Loucy (cell line): ENCODE results near the gene PAXX.

ENCODE experiments used
- H2AFZ ChIP-seq: fragments of 200-600 bp; sonication (generic); 2 replicates; pipeline ENCODE4 v1.6.0; 2016; ENCODE audit warnings: antibody characterized with exemption, mild to moderate bottlenecking, low read length, moderate library complexity
- H3F3A ChIP-seq: fragments of 200-600 bp; 2 replicates; pipeline ENCODE4 v1.6.0; 2016; ENCODE audit warnings: antibody characterized with exemption, low read depth, mild to moderate bottlenecking
- H3K27me3 ChIP-seq: fragments of 200-600 bp; sonication (generic); 2 replicates; pipeline ENCODE4 v1.6.1; 2014; ENCODE audit warnings: low read length, mild to moderate bottlenecking; ENCODE audit not compliant: insufficient read depth, poor library complexity, severe bottlenecking
- H3K36me3 ChIP-seq: fragments of 200-600 bp; sonication (generic); 2 replicates; pipeline ENCODE4 v1.6.1; 2016; ENCODE audit warnings: low read length; ENCODE audit not compliant: insufficient read depth
- H3K4me1 ChIP-seq: fragments of 200-600 bp; sonication (generic); 2 replicates; pipeline ENCODE4 v1.5.1; 2014; ENCODE audit warnings: low read length, mild to moderate bottlenecking; ENCODE audit not compliant: insufficient read depth, poor library complexity, severe bottlenecking
- H3K4me2 ChIP-seq: fragments of 200-600 bp; sonication (generic); 2 replicates; pipeline ENCODE4 v1.6.0; 2014; ENCODE audit warnings: antibody characterized with exemption, low read length, low read depth, mild to moderate bottlenecking; ENCODE audit not compliant: poor library complexity, severe bottlenecking
- H3K4me3 ChIP-seq: fragments of 200-600 bp; sonication (generic); 2 replicates; pipeline ENCODE4 v1.5.1; 2014; ENCODE audit warnings: low read length, mild to moderate bottlenecking, mixed read lengths; ENCODE audit not compliant: poor library complexity, severe bottlenecking
- H3K79me2 ChIP-seq: fragments of 200-600 bp; sonication (generic); 2 replicates; pipeline ENCODE4 v1.6.1; 2014; ENCODE audit warnings: low read length; ENCODE audit not compliant: insufficient read depth
- H3K9ac ChIP-seq: fragments of 200-600 bp; sonication (generic); 2 replicates; pipeline ENCODE4 v1.6.0; 2014; ENCODE audit warnings: mild to moderate bottlenecking, low read depth, low read length, moderate library complexity; ENCODE audit not compliant: poor library complexity, severe bottlenecking
- H3K9me2 ChIP-seq: fragments of 200-600 bp; sonication (generic); replicated peaks from 2 replicates; pipeline ENCODE4 v1.6.1; 2016; ENCODE audit warnings: low read depth, low read length, mixed read lengths
- H3K9me3 ChIP-seq: fragments of 200-600 bp; sonication (generic); 2 replicates; pipeline ENCODE4 v1.6.1; 2014; ENCODE audit warnings: mild to moderate bottlenecking, antibody characterized with exemption, low read length, low read depth; ENCODE audit not compliant: insufficient read depth
- H4K20me1 ChIP-seq: fragments of 200-600 bp; sonication (generic); 2 replicates; pipeline ENCODE4 v1.6.0; 2014; ENCODE audit warnings: antibody characterized with exemption, low read length, mild to moderate bottlenecking; ENCODE audit not compliant: insufficient read depth, poor library complexity, severe bottlenecking
- EZH2phosphoT487 ChIP-seq: fragments of 200-600 bp; IDR thresholded peaks from 2 replicates; pipeline ENCODE4 v1.6.1; 2018; ENCODE audit warnings: antibody characterized with exemption, mild to moderate bottlenecking, moderate library complexity, borderline replicate concordance
- TF ChIP-seq, protein P1 (sequence below): fragments of 200-600 bp; sonication (generic); conservative IDR thresholded peaks from 2 replicates; pipeline ENCODE4 v1.5.1; 2014; ENCODE audit warnings: mild to moderate bottlenecking, antibody characterized with exemption, low read length

Gene PAXX

DNA sequence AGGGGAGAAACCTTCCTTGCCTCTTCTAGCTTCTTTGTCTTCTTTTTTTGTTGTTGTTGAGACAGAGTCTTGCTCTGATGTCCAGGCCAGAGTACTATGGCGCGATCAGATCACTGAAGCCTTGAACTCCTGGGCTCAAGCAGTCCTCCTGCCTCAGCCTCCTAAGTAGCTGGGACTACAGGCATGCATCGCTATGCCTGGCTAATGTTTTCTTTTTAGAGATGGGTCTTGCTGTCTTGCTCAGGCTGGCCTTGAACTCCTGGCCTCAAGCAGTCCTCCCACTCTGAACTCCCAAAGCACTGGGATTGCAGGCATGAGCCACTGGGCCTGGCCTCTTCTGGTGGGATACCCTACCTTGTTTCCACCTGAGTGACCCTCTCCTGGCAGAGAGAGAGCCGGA lies 3.4 kb upstream of the PAXX start:
- no peak overlapping the region for H3K4me2 ChIP-seq
- H3K9me3 ChIP-seq = no peaks in the 10 kb centered on the region
- peaks cover 13% of the 10 kb centered on the region for H3K79me2 ChIP-seq
- no peak overlapping the region for H2AFZ ChIP-seq
- no peak for TF ChIP-seq EZH2phosphoT487
- TF ChIP-seq, protein P1, sequence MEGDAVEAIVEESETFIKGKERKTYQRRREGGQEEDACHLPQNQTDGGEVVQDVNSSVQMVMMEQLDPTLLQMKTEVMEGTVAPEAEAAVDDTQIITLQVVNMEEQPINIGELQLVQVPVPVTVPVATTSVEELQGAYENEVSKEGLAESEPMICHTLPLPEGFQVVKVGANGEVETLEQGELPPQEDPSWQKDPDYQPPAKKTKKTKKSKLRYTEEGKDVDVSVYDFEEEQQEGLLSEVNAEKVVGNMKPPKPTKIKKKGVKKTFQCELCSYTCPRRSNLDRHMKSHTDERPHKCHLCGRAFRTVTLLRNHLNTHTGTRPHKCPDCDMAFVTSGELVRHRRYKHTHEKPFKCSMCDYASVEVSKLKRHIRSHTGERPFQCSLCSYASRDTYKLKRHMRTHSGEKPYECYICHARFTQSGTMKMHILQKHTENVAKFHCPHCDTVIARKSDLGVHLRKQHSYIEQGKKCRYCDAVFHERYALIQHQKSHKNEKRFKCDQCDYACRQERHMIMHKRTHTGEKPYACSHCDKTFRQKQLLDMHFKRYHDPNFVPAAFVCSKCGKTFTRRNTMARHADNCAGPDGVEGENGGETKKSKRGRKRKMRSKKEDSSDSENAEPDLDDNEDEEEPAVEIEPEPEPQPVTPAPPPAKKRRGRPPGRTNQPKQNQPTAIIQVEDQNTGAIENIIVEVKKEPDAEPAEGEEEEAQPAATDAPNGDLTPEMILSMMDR = no peak
- no peak overlapping the region for H3K4me3 ChIP-seq
- no peak overlapping the region for H3K9ac ChIP-seq
- H3F3A ChIP-seq = no peaks in the 10 kb centered on the region
- H3K27me3 ChIP-seq = no peaks in the 10 kb centered on the region
- no peaks in the 10 kb centered on the region for H3K36me3 ChIP-seq
- peaks cover 10% of the 10 kb centered on the region for H3K4me1 ChIP-seq
- H4K20me1 ChIP-seq = peaks cover 10% of the 10 kb centered on the region
- no peaks in the 10 kb centered on the region for H3K9me2 ChIP-seq

DNA sequence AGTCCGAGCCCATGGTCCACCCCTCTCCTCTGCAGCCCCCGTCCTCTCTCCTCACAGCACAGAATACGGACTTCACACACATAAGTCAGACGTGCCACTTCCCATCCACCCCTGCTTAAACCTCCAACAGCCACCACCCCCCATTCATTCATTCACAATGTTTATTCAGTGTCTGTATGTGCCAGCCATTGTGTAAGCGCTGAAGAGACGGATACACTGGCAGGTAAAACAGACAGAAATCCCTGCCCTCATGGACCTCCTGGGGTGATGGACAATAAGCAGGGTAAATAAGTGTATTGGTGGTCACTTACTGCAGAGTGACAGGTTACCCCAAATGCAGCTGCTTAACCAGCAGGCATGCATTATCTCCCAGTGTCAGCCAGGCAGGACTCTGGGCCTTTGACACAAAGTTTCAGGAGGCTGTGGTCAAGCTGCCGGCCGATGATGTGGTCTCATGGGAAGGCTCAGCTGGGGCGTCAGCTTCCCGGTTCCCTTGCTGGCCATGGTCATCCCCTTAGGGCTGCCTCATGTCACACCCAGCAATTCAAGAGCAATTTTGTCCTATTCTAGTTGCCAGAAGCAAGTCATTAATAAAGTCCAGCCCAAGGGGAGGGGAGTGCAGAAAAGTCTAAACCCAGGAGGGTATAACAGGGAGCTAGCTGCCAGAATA lies 1.8 kb upstream of the PAXX start:
- H3K4me3 ChIP-seq = no peak overlapping the region
- peaks cover 18% of the 10 kb centered on the region for H3K79me2 ChIP-seq
- TF ChIP-seq EZH2phosphoT487 = no peak
- TF ChIP-seq, protein P1 = no peak
- no peak overlapping the region for H2AFZ ChIP-seq
- H3K4me1 ChIP-seq = peaks cover 10% of the 10 kb centered on the region
- no peaks in the 10 kb centered on the region for H3K9me2 ChIP-seq
- peaks cover 12% of the 10 kb centered on the region for H4K20me1 ChIP-seq
- no peaks in the 10 kb centered on the region for H3F3A ChIP-seq
- H3K9me3 ChIP-seq = no peaks in the 10 kb centered on the region
- no peaks in the 10 kb centered on the region for H3K36me3 ChIP-seq
- H3K27me3 ChIP-seq = no peaks in the 10 kb centered on the region
- no peak overlapping the region for H3K9ac ChIP-seq
- H3K4me2 ChIP-seq = no peak overlapping the region

DNA sequence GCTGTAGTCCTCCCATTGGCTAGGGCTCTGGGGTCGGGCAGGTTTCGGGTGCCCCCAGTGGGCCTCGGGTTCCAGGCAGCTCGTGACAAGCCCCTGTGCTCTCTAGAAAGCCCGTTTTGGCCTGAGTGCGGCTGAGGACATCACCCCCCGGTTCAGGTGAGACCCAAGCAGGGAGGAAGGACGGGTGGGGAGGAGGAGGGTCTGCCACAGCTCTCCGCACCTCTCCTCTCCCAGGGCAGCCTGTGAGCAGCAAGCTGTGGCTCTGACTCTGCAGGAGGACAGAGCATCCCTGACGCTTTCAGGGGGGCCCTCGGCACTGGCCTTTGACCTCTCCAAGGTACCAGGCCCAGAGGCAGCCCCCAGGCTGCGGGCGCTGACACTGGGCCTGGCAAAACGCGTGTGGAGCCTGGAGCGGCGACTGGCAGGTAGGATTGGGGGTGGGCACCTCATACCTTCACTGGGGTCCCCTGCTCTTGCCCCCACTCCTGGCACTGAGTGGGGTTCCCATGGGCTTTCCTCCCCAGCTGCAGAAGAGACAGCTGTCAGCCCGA lies 672 bp downstream of the PAXX start:
- peak overlapping the region; percentile 88; the same call in 1 of the 2 replicates for H2AFZ ChIP-seq

More for the DNA sequence above, 672 bp downstream of the PAXX start:
- H4K20me1 ChIP-seq = peaks cover 12% of the 10 kb centered on the region
- no peaks in the 10 kb centered on the region for H3K36me3 ChIP-seq
- no peak for TF ChIP-seq EZH2phosphoT487
- TF ChIP-seq, protein P1 = peak; percentile 33; the same call in 1 of the 2 replicates
- peak overlapping the region; percentile 85 for H3K9ac ChIP-seq
- H3K9me3 ChIP-seq = no peaks in the 10 kb centered on the region
- peaks cover 15% of the 10 kb centered on the region for H3K4me1 ChIP-seq
- H3F3A ChIP-seq = no peaks in the 10 kb centered on the region
- peaks cover 18% of the 10 kb centered on the region for H3K79me2 ChIP-seq
- H3K4me2 ChIP-seq = peak overlapping the region; percentile 92
- peak overlapping the region; percentile 89 for H3K4me3 ChIP-seq
- H3K9me2 ChIP-seq = no peaks in the 10 kb centered on the region
- H3K27me3 ChIP-seq = no peaks in the 10 kb centered on the region
